ENCODE measurements around the gene OLA1. TPM values are rescaled to one million over a fixed set of nuclear protein-coding genes. Genes with fewer than 3 reads are reported as not detected.

OLA1 gene
- total RNA-seq, 1 donor from 2014 or later = 132 TPM

GRCh38 chr2:174195253-174195652 is 53.1 kb downstream of the OLA1 start:
- Histone ChIP-seq H3K27me3 (ENCODE audit: control insufficient read depth, insufficient read depth, low read length) (no peaks in the 10 kb centered on the region), H3K36me3 (ENCODE audit: control insufficient read depth, insufficient read depth, low read length) (no peaks in the 10 kb centered on the region), H3K4me3 (ENCODE audit: low read depth, low read length) (no peak overlapping the region)
- no peak for FAIRE-seq
- DNase-seq (ENCODE audit: low read depth) = no peak
- TF ChIP-seq CTCF (IDR thresholded peaks at IDR 0.05; ENCODE audit: insufficient read depth, low read length, severe bottlenecking) = no peak

- Histone ChIP-seq H3K27me3 (ENCODE audit: control insufficient read depth, insufficient read depth, low read length) (no peaks in the 10 kb centered on the region), H3K4me3 (ENCODE audit: low read depth, low read length) (no peak overlapping the region), H3K36me3 (ENCODE audit: control insufficient read depth, insufficient read depth, low read length) (no peaks in the 10 kb centered on the region)
- DNase-seq (ENCODE audit: low read depth) (no peak), FAIRE-seq (no peak)
- no peak for TF ChIP-seq CTCF (IDR thresholded peaks at IDR 0.05; ENCODE audit: insufficient read depth, low read length, severe bottlenecking)
These were observed 54.6 kb downstream of the OLA1 start for GRCh38 chr2:174193737-174194136.

GRCh38 chr2:174192664-174193063 is 55.7 kb downstream of the OLA1 start:
- no peaks in the 10 kb centered on the region for H3K36me3 ChIP-seq (ENCODE audit: control insufficient read depth, insufficient read depth, low read length)
- H3K4me3 ChIP-seq (ENCODE audit: low read depth, low read length) = no peak overlapping the region
- DNase-seq (ENCODE audit: low read depth) = no peak
- no peak for FAIRE-seq
- TF ChIP-seq CTCF (IDR thresholded peaks at IDR 0.05; ENCODE audit: insufficient read depth, low read length, severe bottlenecking) = no peak
- no peaks in the 10 kb centered on the region for H3K27me3 ChIP-seq (ENCODE audit: control insufficient read depth, insufficient read depth, low read length)

- no peak for TF ChIP-seq CTCF (IDR thresholded peaks at IDR 0.05; ENCODE audit: insufficient read depth, low read length, severe bottlenecking)
- Histone ChIP-seq H3K4me3 (ENCODE audit: low read depth, low read length) (no peak overlapping the region), H3K27me3 (ENCODE audit: control insufficient read depth, insufficient read depth, low read length) (no peaks in the 10 kb centered on the region), H3K36me3 (ENCODE audit: control insufficient read depth, insufficient read depth, low read length) (no peaks in the 10 kb centered on the region)
- FAIRE-seq (no peak), DNase-seq (ENCODE audit: low read depth) (no peak)
These were observed 56.8 kb downstream of the OLA1 start for GRCh38 chr2:174191342-174192074.

- Histone ChIP-seq H3K27me3 (ENCODE audit: control insufficient read depth, insufficient read depth, low read length) (no peaks in the 10 kb centered on the region), H3K36me3 (ENCODE audit: control insufficient read depth, insufficient read depth, low read length) (no peaks in the 10 kb centered on the region), H3K4me3 (ENCODE audit: low read depth, low read length) (no peak overlapping the region)
- TF ChIP-seq CTCF (IDR thresholded peaks at IDR 0.05; ENCODE audit: insufficient read depth, low read length, severe bottlenecking) = no peak
- no peak for FAIRE-seq
- no peak for DNase-seq (ENCODE audit: low read depth)
These were observed 63.4 kb downstream of the OLA1 start for GRCh38 chr2:174184915-174185314.

- DNase-seq (ENCODE audit: low read depth) (no peak), FAIRE-seq (no peak)
- Histone ChIP-seq H3K27me3 (ENCODE audit: control insufficient read depth, insufficient read depth, low read length) (no peaks in the 10 kb centered on the region), H3K36me3 (ENCODE audit: control insufficient read depth, insufficient read depth, low read length) (no peaks in the 10 kb centered on the region), H3K4me3 (ENCODE audit: low read depth, low read length) (no peak overlapping the region)
- TF ChIP-seq CTCF (IDR thresholded peaks at IDR 0.05; ENCODE audit: insufficient read depth, low read length, severe bottlenecking) = no peak
These were observed 63.8 kb downstream of the OLA1 start for GRCh38 chr2:174184504-174184903.

All from bronchial epithelial cell (primary cell).